SU-DHL-6 (cell line): ENCODE measurements around the gene LDB2.

Experiments used
- EZH2phosphoT487 ChIP-seq: fragments of 200-600 bp; sonication (generic), shearing (Covaris generic); conservative IDR thresholded peaks from 2 replicates; pipeline ENCODE4 v1.6.1; 2018; ENCODE audit warnings: mild to moderate bottlenecking, antibody characterized with exemption, low read length, moderate library complexity, mixed read lengths
- TF ChIP-seq, protein P1 (sequence below): fragments of 200-600 bp; sonication (generic); IDR thresholded peaks from one replicate; pipeline ENCODE4 v1.5.1; 2017; ENCODE audit warnings: antibody characterized with exemption, mild to moderate bottlenecking, low read length, moderate library complexity; ENCODE audit not compliant: insufficient read depth, poor library complexity, severe bottlenecking

DNA sequence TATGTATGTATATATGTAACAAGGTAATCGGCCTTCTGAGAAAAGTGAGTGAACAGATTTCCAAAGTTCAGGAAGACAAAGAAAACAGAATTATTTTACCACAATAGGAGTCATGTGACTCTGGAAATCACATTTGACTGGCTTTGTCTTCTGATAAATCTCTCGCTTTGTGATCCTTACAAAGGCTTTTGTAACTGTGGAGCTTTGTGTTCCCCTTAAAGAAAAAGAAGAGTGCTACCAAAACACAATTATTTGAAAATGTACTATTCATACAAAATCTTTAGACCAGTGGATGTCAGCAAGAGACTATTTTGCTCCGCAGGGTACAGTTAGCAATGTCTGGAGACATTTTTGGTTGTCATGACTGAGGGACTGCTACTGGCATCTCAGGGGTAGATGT, 238.8 kb downstream of the LDB2 start:
- TF ChIP-seq, protein P1, sequence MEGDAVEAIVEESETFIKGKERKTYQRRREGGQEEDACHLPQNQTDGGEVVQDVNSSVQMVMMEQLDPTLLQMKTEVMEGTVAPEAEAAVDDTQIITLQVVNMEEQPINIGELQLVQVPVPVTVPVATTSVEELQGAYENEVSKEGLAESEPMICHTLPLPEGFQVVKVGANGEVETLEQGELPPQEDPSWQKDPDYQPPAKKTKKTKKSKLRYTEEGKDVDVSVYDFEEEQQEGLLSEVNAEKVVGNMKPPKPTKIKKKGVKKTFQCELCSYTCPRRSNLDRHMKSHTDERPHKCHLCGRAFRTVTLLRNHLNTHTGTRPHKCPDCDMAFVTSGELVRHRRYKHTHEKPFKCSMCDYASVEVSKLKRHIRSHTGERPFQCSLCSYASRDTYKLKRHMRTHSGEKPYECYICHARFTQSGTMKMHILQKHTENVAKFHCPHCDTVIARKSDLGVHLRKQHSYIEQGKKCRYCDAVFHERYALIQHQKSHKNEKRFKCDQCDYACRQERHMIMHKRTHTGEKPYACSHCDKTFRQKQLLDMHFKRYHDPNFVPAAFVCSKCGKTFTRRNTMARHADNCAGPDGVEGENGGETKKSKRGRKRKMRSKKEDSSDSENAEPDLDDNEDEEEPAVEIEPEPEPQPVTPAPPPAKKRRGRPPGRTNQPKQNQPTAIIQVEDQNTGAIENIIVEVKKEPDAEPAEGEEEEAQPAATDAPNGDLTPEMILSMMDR: no peak
- TF ChIP-seq EZH2phosphoT487: no peak
